IMR-90 (cell line): ENCODE measurements around the gene RUFY1.

Experiments
- BHLHE40 ChIP-seq: fragments of 150-350 bp; IDR thresholded peaks from 2 replicates; pipeline ENCODE4 v1.6.1; 2016; ENCODE audit warnings: mild to moderate bottlenecking, low read depth, low read length
- CEBPB ChIP-seq: IDR thresholded peaks from 2 replicates; pipeline ENCODE4 v1.6.1; 2012; ENCODE audit warnings: low read depth, low read length, improper control_type of control experiment
- CTCF ChIP-seq: conservative IDR thresholded peaks from 2 replicates; pipeline ENCODE4 v1.5.1; 2012; ENCODE audit warnings: mild to moderate bottlenecking, low read depth, low read length, improper control_type of control experiment
- FOS ChIP-seq: fragments of 150-350 bp; IDR thresholded peaks from 2 replicates; pipeline ENCODE4 v1.6.1; 2016; ENCODE audit warnings: low read depth, low read length
- MAZ ChIP-seq: IDR thresholded peaks from 2 replicates; pipeline ENCODE4 v1.6.1; 2012; ENCODE audit warnings: low read depth, mild to moderate bottlenecking, low read length, improper control_type of control experiment, moderate library complexity, borderline replicate concordance
- MXI1 ChIP-seq: IDR thresholded peaks from 2 replicates; pipeline ENCODE4 v1.6.1; 2012; ENCODE audit warnings: low read depth, mild to moderate bottlenecking, low read length, moderate library complexity, borderline replicate concordance
- POLR2A ChIP-seq: IDR thresholded peaks from 2 replicates; pipeline ENCODE4 v1.6.1; 2012; ENCODE audit warnings: mild to moderate bottlenecking, low read depth, low read length
- RAD21 ChIP-seq: IDR thresholded peaks from 2 replicates; pipeline ENCODE4 v1.6.1; 2012; ENCODE audit warnings: low read length, improper control_type of control experiment
- RCOR1 ChIP-seq: IDR thresholded peaks from 2 replicates; pipeline ENCODE4 v1.6.1; 2012; ENCODE audit warnings: mild to moderate bottlenecking, low read length, improper control_type of control experiment; ENCODE audit not compliant: insufficient replicate concordance
- SMC3 ChIP-seq: fragments of 150-350 bp; IDR thresholded peaks from 2 replicates; pipeline ENCODE4 v1.6.1; 2016; ENCODE audit warnings: low read depth, mild to moderate bottlenecking, antibody characterized with exemption, low read length, moderate library complexity
- TF ChIP-seq, protein P1 (sequence below): fragments of 150-350 bp; IDR thresholded peaks from 2 replicates; pipeline ENCODE4 v1.6.1; 2017; ENCODE audit warnings: mild to moderate bottlenecking, antibody characterized with exemption, low read length, low read depth

DNA sequence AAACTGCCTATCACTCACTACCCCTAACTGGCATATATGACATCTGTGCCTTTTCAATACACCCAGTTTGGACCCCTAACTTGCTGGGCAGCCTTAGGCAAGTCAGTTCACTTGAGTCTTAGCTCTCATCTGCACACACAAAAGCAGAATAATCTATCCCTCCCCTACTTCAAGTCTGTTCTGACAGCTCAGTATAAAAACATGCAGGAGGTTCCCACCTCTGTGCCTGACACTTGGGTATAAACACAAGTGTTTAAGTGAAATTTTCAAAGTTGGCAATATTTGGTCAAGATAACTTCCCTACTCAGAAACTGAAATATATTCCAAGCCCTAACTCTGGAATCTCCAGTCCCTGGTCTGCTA lies 60.5 kb downstream of the RUFY1 start:
- no peak for TF ChIP-seq RAD21
- TF ChIP-seq, protein P1, sequence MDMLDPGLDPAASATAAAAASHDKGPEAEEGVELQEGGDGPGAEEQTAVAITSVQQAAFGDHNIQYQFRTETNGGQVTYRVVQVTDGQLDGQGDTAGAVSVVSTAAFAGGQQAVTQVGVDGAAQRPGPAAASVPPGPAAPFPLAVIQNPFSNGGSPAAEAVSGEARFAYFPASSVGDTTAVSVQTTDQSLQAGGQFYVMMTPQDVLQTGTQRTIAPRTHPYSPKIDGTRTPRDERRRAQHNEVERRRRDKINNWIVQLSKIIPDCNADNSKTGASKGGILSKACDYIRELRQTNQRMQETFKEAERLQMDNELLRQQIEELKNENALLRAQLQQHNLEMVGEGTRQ = no peak
- TF ChIP-seq CTCF = no peak
- no peak for TF ChIP-seq POLR2A
- no peak for TF ChIP-seq CEBPB
- TF ChIP-seq SMC3 = no peak
- TF ChIP-seq MAZ = no peak
- no peak for TF ChIP-seq MXI1
- TF ChIP-seq BHLHE40 = no peak
- TF ChIP-seq FOS = no peak
- no peak for TF ChIP-seq RCOR1
